H1 (cell line): Measurements from ENCODE around the gene DYDC2. TPM values are rescaled to one million over a fixed set of nuclear protein-coding genes. Genes with fewer than 3 reads are reported as not detected.

Source experiments
- BRCA1 ChIP-seq: IDR thresholded peaks from 2 replicates; pipeline ENCODE4 v1.6.1; 2012; ENCODE audit warnings: low read depth, low read length, improper control_type of control experiment
- CTBP2 ChIP-seq: IDR thresholded peaks from 2 replicates; pipeline ENCODE4 v1.7.0; 2011; ENCODE audit warnings: borderline replicate concordance, mild to moderate bottlenecking, moderate library complexity, mixed read lengths, low read length; ENCODE audit not compliant: insufficient read depth, insufficient read length
- POLR2A ChIP-seq, 2 experiments: IDR thresholded peaks; 1 replicate in 1 of 2; 2 replicates in 1 of 2; pipeline ENCODE4 v1.6.1; 2011; ENCODE audit warnings: low read depth in 2 of 2, low read length in 2 of 2, mild to moderate bottlenecking in 2 of 2; ENCODE audit errors: control extremely low read depth in 1 of 2
- RFX5 ChIP-seq: IDR thresholded peaks from 2 replicates; pipeline ENCODE4 v1.6.1; 2011; ENCODE audit warnings: low read depth, low read length, improper control_type of control experiment, borderline replicate concordance
- TAF7 ChIP-seq: optimal IDR thresholded peaks from 2 replicates; pipeline ENCODE3; 2011; ENCODE audit warnings: low read depth, mild to moderate bottlenecking, inconsistent platforms, low read length, moderate library complexity, borderline replicate concordance
- TEAD4 ChIP-seq: IDR thresholded peaks from 2 replicates; pipeline ENCODE4 v1.6.1; 2012; ENCODE audit warnings: low read depth, low read length, inconsistent platforms, mixed read lengths
- polyA plus RNA-seq, 7 experiments: library from polyadenylated mRNA; depleted of rRNA in 3 of 7; stranded (reverse) in 5 of 7; unstranded in 2 of 7; fragments of >200 nt in 5 of 7; fragments of 200-250 nt in 2 of 7; gene quantifications; 1 replicate in 5 of 7; 2 replicates in 1 of 7; 4 replicates in 1 of 7; pipeline versions ENCODE4 v1.2.1 to v1.2.3, GENCODE V29; 2011 to 2013; ENCODE audit warnings: missing spikeins in 2 of 7, mixed read lengths in 2 of 7
- total RNA-seq: library from RNA; stranded (reverse); fragmentation: NEBNext Ultra II Directional; extraction: Animal tissue kit (Norgen Biotek cat#: 25700); gene quantifications from 2 replicates; pipeline ENCODE4 v1.2.1, GENCODE V29; 2021
- TF ChIP-seq, protein P1 (sequence below): IDR thresholded peaks from 2 replicates; pipeline ENCODE4 v1.6.1; 2011; ENCODE audit warnings: low read length, improper control_type of control experiment
- TF ChIP-seq, protein P2 (sequence below): fragments of 300-600 bp; sonication (generic); IDR thresholded peaks from 2 replicates; pipeline ENCODE4 v1.7.1; 2012; ENCODE audit warnings: low read length, moderate library complexity, mild to moderate bottlenecking, inconsistent platforms; ENCODE audit not compliant: insufficient replicate concordance

DYDC2 gene
- total and polyA plus RNA-seq, 2 of the 8 experiments (the other 6 are each of a cell fraction or from before 2014, with no cell fraction given): 1.5 to 5.2 TPM

DNA sequence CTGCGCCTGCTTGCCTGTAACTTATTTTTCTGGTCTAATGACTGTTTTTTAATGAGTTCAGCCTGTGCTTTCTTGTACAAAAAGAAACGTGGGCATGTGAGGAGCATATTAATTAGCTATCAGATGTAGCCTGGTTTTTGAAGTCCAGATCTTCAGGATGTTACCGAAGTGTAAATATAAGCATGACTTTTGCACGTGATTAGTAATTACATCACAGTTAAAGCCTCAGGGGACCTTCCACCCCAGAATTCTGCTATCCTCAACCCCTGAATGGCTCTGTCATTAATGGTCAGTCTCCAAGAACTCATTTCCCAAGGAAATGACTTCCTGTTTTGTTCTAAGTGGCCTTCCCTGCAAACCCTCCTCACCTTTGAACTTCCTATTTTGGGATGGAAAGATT is 49.6 kb downstream of the DYDC2 start (continued):
- no peak for TF ChIP-seq CTBP2
- TF ChIP-seq, protein P1, sequence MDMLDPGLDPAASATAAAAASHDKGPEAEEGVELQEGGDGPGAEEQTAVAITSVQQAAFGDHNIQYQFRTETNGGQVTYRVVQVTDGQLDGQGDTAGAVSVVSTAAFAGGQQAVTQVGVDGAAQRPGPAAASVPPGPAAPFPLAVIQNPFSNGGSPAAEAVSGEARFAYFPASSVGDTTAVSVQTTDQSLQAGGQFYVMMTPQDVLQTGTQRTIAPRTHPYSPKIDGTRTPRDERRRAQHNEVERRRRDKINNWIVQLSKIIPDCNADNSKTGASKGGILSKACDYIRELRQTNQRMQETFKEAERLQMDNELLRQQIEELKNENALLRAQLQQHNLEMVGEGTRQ: no peak
- TF ChIP-seq BRCA1: no peak
- TF ChIP-seq TEAD4: no peak
- no peak for TF ChIP-seq RFX5
- TF ChIP-seq POLR2A (IDR thresholded peaks at IDR 0.05; ENCODE audit: control extremely low read depth in 1 of 2, low read depth in 2 of 2, low read length in 2 of 2): no peak
- TF ChIP-seq, protein P2, sequence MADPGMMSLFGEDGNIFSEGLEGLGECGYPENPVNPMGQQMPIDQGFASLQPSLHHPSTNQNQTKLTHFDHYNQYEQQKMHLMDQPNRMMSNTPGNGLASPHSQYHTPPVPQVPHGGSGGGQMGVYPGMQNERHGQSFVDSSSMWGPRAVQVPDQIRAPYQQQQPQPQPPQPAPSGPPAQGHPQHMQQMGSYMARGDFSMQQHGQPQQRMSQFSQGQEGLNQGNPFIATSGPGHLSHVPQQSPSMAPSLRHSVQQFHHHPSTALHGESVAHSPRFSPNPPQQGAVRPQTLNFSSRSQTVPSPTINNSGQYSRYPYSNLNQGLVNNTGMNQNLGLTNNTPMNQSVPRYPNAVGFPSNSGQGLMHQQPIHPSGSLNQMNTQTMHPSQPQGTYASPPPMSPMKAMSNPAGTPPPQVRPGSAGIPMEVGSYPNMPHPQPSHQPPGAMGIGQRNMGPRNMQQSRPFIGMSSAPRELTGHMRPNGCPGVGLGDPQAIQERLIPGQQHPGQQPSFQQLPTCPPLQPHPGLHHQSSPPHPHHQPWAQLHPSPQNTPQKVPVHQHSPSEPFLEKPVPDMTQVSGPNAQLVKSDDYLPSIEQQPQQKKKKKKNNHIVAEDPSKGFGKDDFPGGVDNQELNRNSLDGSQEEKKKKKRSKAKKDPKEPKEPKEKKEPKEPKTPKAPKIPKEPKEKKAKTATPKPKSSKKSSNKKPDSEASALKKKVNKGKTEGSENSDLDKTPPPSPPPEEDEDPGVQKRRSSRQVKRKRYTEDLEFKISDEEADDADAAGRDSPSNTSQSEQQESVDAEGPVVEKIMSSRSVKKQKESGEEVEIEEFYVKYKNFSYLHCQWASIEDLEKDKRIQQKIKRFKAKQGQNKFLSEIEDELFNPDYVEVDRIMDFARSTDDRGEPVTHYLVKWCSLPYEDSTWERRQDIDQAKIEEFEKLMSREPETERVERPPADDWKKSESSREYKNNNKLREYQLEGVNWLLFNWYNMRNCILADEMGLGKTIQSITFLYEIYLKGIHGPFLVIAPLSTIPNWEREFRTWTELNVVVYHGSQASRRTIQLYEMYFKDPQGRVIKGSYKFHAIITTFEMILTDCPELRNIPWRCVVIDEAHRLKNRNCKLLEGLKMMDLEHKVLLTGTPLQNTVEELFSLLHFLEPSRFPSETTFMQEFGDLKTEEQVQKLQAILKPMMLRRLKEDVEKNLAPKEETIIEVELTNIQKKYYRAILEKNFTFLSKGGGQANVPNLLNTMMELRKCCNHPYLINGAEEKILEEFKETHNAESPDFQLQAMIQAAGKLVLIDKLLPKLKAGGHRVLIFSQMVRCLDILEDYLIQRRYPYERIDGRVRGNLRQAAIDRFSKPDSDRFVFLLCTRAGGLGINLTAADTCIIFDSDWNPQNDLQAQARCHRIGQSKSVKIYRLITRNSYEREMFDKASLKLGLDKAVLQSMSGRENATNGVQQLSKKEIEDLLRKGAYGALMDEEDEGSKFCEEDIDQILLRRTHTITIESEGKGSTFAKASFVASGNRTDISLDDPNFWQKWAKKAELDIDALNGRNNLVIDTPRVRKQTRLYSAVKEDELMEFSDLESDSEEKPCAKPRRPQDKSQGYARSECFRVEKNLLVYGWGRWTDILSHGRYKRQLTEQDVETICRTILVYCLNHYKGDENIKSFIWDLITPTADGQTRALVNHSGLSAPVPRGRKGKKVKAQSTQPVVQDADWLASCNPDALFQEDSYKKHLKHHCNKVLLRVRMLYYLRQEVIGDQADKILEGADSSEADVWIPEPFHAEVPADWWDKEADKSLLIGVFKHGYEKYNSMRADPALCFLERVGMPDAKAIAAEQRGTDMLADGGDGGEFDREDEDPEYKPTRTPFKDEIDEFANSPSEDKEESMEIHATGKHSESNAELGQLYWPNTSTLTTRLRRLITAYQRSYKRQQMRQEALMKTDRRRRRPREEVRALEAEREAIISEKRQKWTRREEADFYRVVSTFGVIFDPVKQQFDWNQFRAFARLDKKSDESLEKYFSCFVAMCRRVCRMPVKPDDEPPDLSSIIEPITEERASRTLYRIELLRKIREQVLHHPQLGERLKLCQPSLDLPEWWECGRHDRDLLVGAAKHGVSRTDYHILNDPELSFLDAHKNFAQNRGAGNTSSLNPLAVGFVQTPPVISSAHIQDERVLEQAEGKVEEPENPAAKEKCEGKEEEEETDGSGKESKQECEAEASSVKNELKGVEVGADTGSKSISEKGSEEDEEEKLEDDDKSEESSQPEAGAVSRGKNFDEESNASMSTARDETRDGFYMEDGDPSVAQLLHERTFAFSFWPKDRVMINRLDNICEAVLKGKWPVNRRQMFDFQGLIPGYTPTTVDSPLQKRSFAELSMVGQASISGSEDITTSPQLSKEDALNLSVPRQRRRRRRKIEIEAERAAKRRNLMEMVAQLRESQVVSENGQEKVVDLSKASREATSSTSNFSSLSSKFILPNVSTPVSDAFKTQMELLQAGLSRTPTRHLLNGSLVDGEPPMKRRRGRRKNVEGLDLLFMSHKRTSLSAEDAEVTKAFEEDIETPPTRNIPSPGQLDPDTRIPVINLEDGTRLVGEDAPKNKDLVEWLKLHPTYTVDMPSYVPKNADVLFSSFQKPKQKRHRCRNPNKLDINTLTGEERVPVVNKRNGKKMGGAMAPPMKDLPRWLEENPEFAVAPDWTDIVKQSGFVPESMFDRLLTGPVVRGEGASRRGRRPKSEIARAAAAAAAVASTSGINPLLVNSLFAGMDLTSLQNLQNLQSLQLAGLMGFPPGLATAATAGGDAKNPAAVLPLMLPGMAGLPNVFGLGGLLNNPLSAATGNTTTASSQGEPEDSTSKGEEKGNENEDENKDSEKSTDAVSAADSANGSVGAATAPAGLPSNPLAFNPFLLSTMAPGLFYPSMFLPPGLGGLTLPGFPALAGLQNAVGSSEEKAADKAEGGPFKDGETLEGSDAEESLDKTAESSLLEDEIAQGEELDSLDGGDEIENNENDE: no peak
- TF ChIP-seq TAF7: no peak
